SK-N-SH treated with all-trans-retinoic acid at 6 μM for 48 hours (cell line): Measurements from ENCODE around the gene PIK3R6.

Source experiments
- ATAC-seq: fragments of 200-7000 bp; cut with Tn5 transposase; 3 replicates; pipeline ENCODE4 v1.9.1; 2020; ENCODE audit warnings: mild to moderate bottlenecking, moderate library complexity
- ARNTL ChIP-seq: fragments of 450-650 bp; formaldehyde crosslinking; IDR thresholded peaks from 2 replicates; pipeline ENCODE4 v1.5.0; 2020; ENCODE audit warnings: low read depth, mild to moderate bottlenecking, moderate library complexity, borderline replicate concordance
- CSDC2 ChIP-seq: fragments of 250-450 bp; sonication (Bioruptor Pico); IDR thresholded peaks from 2 replicates; pipeline ENCODE4 v1.5.0; 2020; ENCODE audit warnings: mild to moderate bottlenecking, moderate library complexity
- CSRNP3 ChIP-seq: fragments of 250-450 bp; sonication (Bioruptor Pico); IDR thresholded peaks from 2 replicates; pipeline ENCODE4 v1.5.1; 2021; ENCODE audit warnings: mild to moderate bottlenecking, moderate library complexity
- ESRRG ChIP-seq: fragments of 250-450 bp; sonication (Bioruptor Pico); IDR thresholded peaks from 2 replicates; pipeline ENCODE4 v1.6.1; 2021; ENCODE audit warnings: mild to moderate bottlenecking
- GLIS3 ChIP-seq: fragments of 250-450 bp; sonication (Bioruptor Pico); IDR thresholded peaks from 2 replicates; pipeline ENCODE4 v1.5.0; 2020; ENCODE audit warnings: mild to moderate bottlenecking, moderate library complexity
- OSR1 ChIP-seq: fragments of 250-450 bp; sonication (Bioruptor Pico); IDR thresholded peaks from 2 replicates; pipeline ENCODE4 v1.8.0; 2022; ENCODE audit warnings: moderate library complexity, mild to moderate bottlenecking, inconsistent platforms
- PATZ1 ChIP-seq: fragments of 250-450 bp; sonication (Bioruptor Pico); IDR thresholded peaks from 2 replicates; pipeline ENCODE4 v1.8.0; 2020; ENCODE audit warnings: mild to moderate bottlenecking, moderate library complexity, borderline replicate concordance
- PPARA ChIP-seq: fragments of 250-450 bp; sonication (Bioruptor Pico); IDR thresholded peaks from 2 replicates; pipeline ENCODE4 v1.5.0; 2020; ENCODE audit warnings: mild to moderate bottlenecking, borderline replicate concordance
- RARB ChIP-seq: fragments of 250-450 bp; sonication (Bioruptor Pico); IDR thresholded peaks from 2 replicates; pipeline ENCODE4 v1.8.0; 2021; ENCODE audit warnings: mild to moderate bottlenecking, moderate library complexity
- SNAI2 ChIP-seq: fragments of 250-450 bp; sonication (Bioruptor Pico); IDR thresholded peaks from 2 replicates; pipeline ENCODE4 v1.5.0; 2020; ENCODE audit warnings: mild to moderate bottlenecking, moderate library complexity
- TCF4 ChIP-seq: fragments of 250-450 bp; sonication (Bioruptor Pico); IDR thresholded peaks from 2 replicates; pipeline ENCODE4 v1.8.0; 2021; ENCODE audit warnings: mild to moderate bottlenecking, moderate library complexity, borderline replicate concordance
- TOX ChIP-seq: fragments of 250-450 bp; sonication (Bioruptor Pico); IDR thresholded peaks from 2 replicates; pipeline ENCODE4 v1.8.0; 2021; ENCODE audit warnings: mild to moderate bottlenecking, moderate library complexity, borderline replicate concordance
- ZFP3 ChIP-seq: fragments of 250-450 bp; sonication (Bioruptor Pico); IDR thresholded peaks from 2 replicates; pipeline ENCODE4 v1.5.0; 2020; ENCODE audit warnings: mild to moderate bottlenecking, moderate library complexity
- ZFP30 ChIP-seq: fragments of 450-650 bp; formaldehyde crosslinking; IDR thresholded peaks from 2 replicates; pipeline ENCODE4 v1.5.0; 2022; ENCODE audit warnings: mild to moderate bottlenecking, moderate library complexity
- ZNF565 ChIP-seq: fragments of 450-650 bp; formaldehyde crosslinking; conservative IDR thresholded peaks from 2 replicates; pipeline ENCODE4 v1.5.0; 2020; ENCODE audit warnings: low read depth, mild to moderate bottlenecking, moderate library complexity
- ZNF70 ChIP-seq: fragments of 450-650 bp; formaldehyde crosslinking; IDR thresholded peaks from 2 replicates; pipeline ENCODE4 v1.5.0; 2020; ENCODE audit warnings: mild to moderate bottlenecking, moderate library complexity
- ZNF8 ChIP-seq: fragments of 450-650 bp; formaldehyde crosslinking; IDR thresholded peaks from 2 replicates; pipeline ENCODE4 v1.5.0; 2020; ENCODE audit warnings: mild to moderate bottlenecking, moderate library complexity
- TF ChIP-seq, protein P1 (sequence below): fragments of 250-450 bp; sonication (Bioruptor Pico); IDR thresholded peaks from 2 replicates; pipeline ENCODE4 v1.5.1; 2020; ENCODE audit warnings: low read depth, mild to moderate bottlenecking, moderate library complexity
- TF ChIP-seq, protein P2 (sequence below): fragments of 250-450 bp; sonication (Bioruptor Pico); IDR thresholded peaks from 2 replicates; pipeline ENCODE4 v1.8.0; 2021; ENCODE audit warnings: low read depth, mild to moderate bottlenecking, moderate library complexity, borderline replicate concordance
- TF ChIP-seq, protein P3 (sequence below): fragments of 250-450 bp; sonication (Bioruptor Pico); IDR thresholded peaks from 2 replicates; pipeline ENCODE4 v1.5.0; 2020; ENCODE audit warnings: mild to moderate bottlenecking, moderate library complexity

Gene PIK3R6

GRCh38 chr17:8884336-8884990 is 17.0 kb upstream of the PIK3R6 start (continued):
- TF ChIP-seq, protein P1, sequence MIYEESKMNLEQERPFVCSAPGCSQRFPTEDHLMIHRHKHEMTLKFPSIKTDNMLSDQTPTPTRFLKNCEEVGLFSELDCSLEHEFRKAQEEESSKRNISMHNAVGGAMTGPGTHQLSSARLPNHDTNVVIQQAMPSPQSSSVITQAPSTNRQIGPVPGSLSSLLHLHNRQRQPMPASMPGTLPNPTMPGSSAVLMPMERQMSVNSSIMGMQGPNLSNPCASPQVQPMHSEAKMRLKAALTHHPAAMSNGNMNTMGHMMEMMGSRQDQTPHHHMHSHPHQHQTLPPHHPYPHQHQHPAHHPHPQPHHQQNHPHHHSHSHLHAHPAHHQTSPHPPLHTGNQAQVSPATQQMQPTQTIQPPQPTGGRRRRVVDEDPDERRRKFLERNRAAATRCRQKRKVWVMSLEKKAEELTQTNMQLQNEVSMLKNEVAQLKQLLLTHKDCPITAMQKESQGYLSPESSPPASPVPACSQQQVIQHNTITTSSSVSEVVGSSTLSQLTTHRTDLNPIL (CRISPR knock-in tag) = no peak

- TF ChIP-seq SNAI2 (CRISPR knock-in tag) = no peak
- TF ChIP-seq PATZ1 (CRISPR knock-in tag) = no peak
- no peak for TF ChIP-seq ZNF8 (CRISPR knock-in tag)
- TF ChIP-seq ZFP30 (CRISPR knock-in tag) = no peak
- TF ChIP-seq OSR1 (CRISPR knock-in tag) = no peak
- no peak for TF ChIP-seq TOX
- TF ChIP-seq ZFP3 (CRISPR knock-in tag) = no peak
- no peak for TF ChIP-seq ZNF565 (CRISPR knock-in tag)
- TF ChIP-seq, protein P2, sequence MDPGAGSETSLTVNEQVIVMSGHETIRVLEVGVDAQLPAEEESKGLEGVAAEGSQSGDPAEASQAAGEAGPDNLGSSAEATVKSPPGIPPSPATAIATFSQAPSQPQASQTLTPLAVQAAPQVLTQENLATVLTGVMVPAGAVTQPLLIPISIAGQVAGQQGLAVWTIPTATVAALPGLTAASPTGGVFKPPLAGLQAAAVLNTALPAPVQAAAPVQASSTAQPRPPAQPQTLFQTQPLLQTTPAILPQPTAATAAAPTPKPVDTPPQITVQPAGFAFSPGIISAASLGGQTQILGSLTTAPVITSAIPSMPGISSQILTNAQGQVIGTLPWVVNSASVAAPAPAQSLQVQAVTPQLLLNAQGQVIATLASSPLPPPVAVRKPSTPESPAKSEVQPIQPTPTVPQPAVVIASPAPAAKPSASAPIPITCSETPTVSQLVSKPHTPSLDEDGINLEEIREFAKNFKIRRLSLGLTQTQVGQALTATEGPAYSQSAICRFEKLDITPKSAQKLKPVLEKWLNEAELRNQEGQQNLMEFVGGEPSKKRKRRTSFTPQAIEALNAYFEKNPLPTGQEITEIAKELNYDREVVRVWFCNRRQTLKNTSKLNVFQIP (CRISPR knock-in tag) = no peak
- TF ChIP-seq CSDC2 = no peak
- no peak for TF ChIP-seq ESRRG
- no peak for ATAC-seq
Measured at GRCh38 chr17:8883353-8883752, 15.9 kb upstream of the PIK3R6 start.

DNA sequence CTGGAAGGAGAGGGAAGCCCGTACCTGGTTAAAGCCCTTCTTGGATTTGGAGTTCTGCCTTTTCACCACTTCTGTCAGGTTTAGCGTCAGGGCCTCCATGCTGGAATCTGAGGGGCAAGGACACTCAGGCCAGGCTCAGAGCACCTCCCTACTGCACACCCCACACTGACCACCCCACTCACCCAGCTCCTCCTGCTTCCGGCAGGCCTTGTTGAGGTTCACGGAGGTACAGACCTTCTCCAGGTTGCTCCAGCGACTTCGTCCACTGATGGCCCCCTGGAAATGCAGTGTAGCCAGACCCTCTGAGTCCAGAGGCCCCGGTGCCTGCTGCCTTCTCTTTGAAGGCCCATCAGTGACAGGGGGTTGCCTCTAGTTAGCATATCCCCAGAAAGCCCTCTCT is 14.1 kb upstream of the PIK3R6 start:
- ATAC-seq = no peak
- no peak for TF ChIP-seq ESRRG
- TF ChIP-seq TCF4 (CRISPR knock-in tag) = no peak
- no peak for TF ChIP-seq ARNTL (CRISPR knock-in tag)
- TF ChIP-seq ZFP3 (CRISPR knock-in tag) = no peak

- TF ChIP-seq ZFP3 (CRISPR knock-in tag) = no peak
- no peak for TF ChIP-seq ZNF8 (CRISPR knock-in tag)
- no peak for ATAC-seq
Measured at GRCh38 chr17:8880466-8880865, 13.0 kb upstream of the PIK3R6 start.

GRCh38 chr17:8879410-8879809 is 11.9 kb upstream of the PIK3R6 start:
- no peak for ATAC-seq
- no peak for TF ChIP-seq GLIS3
- no peak for TF ChIP-seq TCF4 (CRISPR knock-in tag)
- no peak for TF ChIP-seq PATZ1 (CRISPR knock-in tag)
- TF ChIP-seq, protein P2 (CRISPR knock-in tag) = no peak
- TF ChIP-seq ESRRG = no peak
- TF ChIP-seq TOX = no peak

DNA sequence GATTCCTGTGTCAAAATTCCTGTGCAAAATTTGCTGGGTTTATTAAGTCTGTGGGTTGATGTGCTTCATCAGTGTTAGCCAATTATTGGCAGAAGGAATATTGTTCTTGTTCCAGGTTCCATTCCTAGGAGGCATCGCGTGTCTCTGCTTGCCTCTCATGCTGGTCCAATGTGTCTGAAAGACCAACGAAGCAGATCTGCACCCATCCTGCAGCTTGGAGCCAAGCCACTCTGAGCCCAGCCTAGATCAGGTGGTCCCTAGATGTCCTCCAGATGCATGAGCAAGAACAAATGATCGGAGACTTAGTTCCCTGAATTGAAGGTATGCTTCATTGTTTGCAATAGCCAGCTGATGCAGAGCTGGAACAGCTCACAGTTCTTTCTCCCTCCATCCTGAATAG is 10.5 kb upstream of the PIK3R6 start:
- no peak for ATAC-seq
- TF ChIP-seq SNAI2 (CRISPR knock-in tag) (no peak), ZNF8 (CRISPR knock-in tag) (no peak), CSRNP3 (CRISPR knock-in tag) (no peak), GLIS3 (no peak), ZNF70 (CRISPR knock-in tag) (no peak), TCF4 (CRISPR knock-in tag) (no peak), ESRRG (no peak), PPARA (CRISPR knock-in tag) (no peak), RARB (CRISPR knock-in tag) (no peak)
- TF ChIP-seq, protein P3, sequence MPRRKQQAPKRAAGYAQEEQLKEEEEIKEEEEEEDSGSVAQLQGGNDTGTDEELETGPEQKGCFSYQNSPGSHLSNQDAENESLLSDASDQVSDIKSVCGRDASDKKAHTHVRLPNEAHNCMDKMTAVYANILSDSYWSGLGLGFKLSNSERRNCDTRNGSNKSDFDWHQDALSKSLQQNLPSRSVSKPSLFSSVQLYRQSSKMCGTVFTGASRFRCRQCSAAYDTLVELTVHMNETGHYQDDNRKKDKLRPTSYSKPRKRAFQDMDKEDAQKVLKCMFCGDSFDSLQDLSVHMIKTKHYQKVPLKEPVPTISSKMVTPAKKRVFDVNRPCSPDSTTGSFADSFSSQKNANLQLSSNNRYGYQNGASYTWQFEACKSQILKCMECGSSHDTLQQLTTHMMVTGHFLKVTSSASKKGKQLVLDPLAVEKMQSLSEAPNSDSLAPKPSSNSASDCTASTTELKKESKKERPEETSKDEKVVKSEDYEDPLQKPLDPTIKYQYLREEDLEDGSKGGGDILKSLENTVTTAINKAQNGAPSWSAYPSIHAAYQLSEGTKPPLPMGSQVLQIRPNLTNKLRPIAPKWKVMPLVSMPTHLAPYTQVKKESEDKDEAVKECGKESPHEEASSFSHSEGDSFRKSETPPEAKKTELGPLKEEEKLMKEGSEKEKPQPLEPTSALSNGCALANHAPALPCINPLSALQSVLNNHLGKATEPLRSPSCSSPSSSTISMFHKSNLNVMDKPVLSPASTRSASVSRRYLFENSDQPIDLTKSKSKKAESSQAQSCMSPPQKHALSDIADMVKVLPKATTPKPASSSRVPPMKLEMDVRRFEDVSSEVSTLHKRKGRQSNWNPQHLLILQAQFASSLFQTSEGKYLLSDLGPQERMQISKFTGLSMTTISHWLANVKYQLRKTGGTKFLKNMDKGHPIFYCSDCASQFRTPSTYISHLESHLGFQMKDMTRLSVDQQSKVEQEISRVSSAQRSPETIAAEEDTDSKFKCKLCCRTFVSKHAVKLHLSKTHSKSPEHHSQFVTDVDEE (CRISPR knock-in tag) = no peak
